NOMO-1 treated with dmso at 0.1 percent for 144 hours (cell line): ENCODE measurements around the gene AKAP8L.

ENCODE experiments used
- DNase-seq: peaks from one replicate; lab custom pipeline; 2025; ENCODE audit not compliant: unreplicated experiment; lab: John Stamatoyannopoulos, UW

Gene AKAP8L

GRCh38 chr19:15418579-15419412 is at the start of gene AKAP8L:
AKAP8L (minus strand) TSS chr19:15418988; CDS start chr19:15418923, 65 bp downstream.
- DNase-seq: peak; percentile 100

- no peak for DNase-seq
Observed at GRCh38 chr19:15467734-15468214, 49.0 kb upstream of the AKAP8L start.

- DNase-seq: no peak
Observed at GRCh38 chr19:15466851-15467733, 48.3 kb upstream of the AKAP8L start.

- DNase-seq: peak; percentile 10
Observed at GRCh38 chr19:15464394-15465385, 45.9 kb upstream of the AKAP8L start, which contains the start of gene RASAL3. RASAL3 (minus strand) TSS chr19:15464544; CDS start chr19:15464358, 186 bp downstream.

- DNase-seq: peak; percentile 58
Observed at GRCh38 chr19:15463861-15464371, 45.1 kb upstream of the AKAP8L start.

GRCh38 chr19:15461694-15462093 is 42.9 kb upstream of the AKAP8L start:
- no peak for DNase-seq

- no peak for DNase-seq
Observed at GRCh38 chr19:15457701-15458484, 39.1 kb upstream of the AKAP8L start.

GRCh38 chr19:15456871-15457700 is 38.3 kb upstream of the AKAP8L start:
- DNase-seq: no peak

GRCh38 chr19:15456441-15456840 is 37.7 kb upstream of the AKAP8L start:
- DNase-seq: no peak

GRCh38 chr19:15455996-15456395 is 37.2 kb upstream of the AKAP8L start:
- no peak for DNase-seq

GRCh38 chr19:15453906-15454860 is 35.4 kb upstream of the AKAP8L start:
- no peak for DNase-seq

GRCh38 chr19:15453091-15453578 is 34.3 kb upstream of the AKAP8L start:
- no peak for DNase-seq

GRCh38 chr19:15452111-15453047 is 33.6 kb upstream of the AKAP8L start:
- DNase-seq: no peak

- DNase-seq: no peak
Observed at GRCh38 chr19:15450528-15450890, 31.7 kb upstream of the AKAP8L start.

GRCh38 chr19:15449620-15450527 is 31.1 kb upstream of the AKAP8L start, which contains the start of gene WIZ:
WIZ (minus strand) TSS chr19:15449956; CDS start chr19:15448307, 1,649 bp downstream.
- peak; percentile 15 for DNase-seq
